Daoy (cell line): ENCODE data around the gene FAM151A. TPM values are rescaled to one million over a fixed set of nuclear protein-coding genes. Genes with fewer than 3 reads are reported as not detected.

Experiments
- DNase-seq: peaks from one replicate; pipeline ENCODE4 v3.0.0-alpha.2; 2015; ENCODE audit warnings: low read depth
- total RNA-seq: library from RNA; depleted of rRNA; stranded (reverse); fragments of >200 nt; shearing (Covaris generic); gene quantifications from 2 replicates; pipeline ENCODE4 v1.2.3, GENCODE V29; 2014; rRNA removed

Gene FAM151A
- total RNA-seq, 1 experiment from 2014 or later, result not detected

GRCh38 chr1:54579337-54579781, 44.0 kb downstream of the FAM151A start:
- DNase-seq, result no peak

GRCh38 chr1:54577612-54578011, 45.7 kb downstream of the FAM151A start:
- DNase-seq, result peak; percentile 23

GRCh38 chr1:54575605-54576290, 47.6 kb downstream of the FAM151A start:
- DNase-seq, result no peak

GRCh38 chr1:54575161-54575560, 48.2 kb downstream of the FAM151A start:
- no peak for DNase-seq

- no peak for DNase-seq
Observed at GRCh38 chr1:54574158-54574778, 49.1 kb downstream of the FAM151A start.

GRCh38 chr1:54572542-54572850, 50.8 kb downstream of the FAM151A start:
- no peak for DNase-seq

- DNase-seq, result peak; percentile 28
Observed at GRCh38 chr1:54571803-54572541, 51.4 kb downstream of the FAM151A start.

- no peak for DNase-seq
Observed at GRCh38 chr1:54571326-54571725, 52.0 kb downstream of the FAM151A start.

GRCh38 chr1:54570161-54570560, 53.2 kb downstream of the FAM151A start:
- DNase-seq, result no peak

- peak; percentile 29 for DNase-seq
Observed at GRCh38 chr1:54569339-54569738, 54.0 kb downstream of the FAM151A start.

- no peak for DNase-seq
Observed at GRCh38 chr1:54567961-54568360, 55.4 kb downstream of the FAM151A start.

- no peak for DNase-seq
Observed at GRCh38 chr1:54566438-54567141, 56.7 kb downstream of the FAM151A start.

GRCh38 chr1:54565113-54565501, 58.2 kb downstream of the FAM151A start:
- DNase-seq, result no peak

GRCh38 chr1:54564312-54565112, 58.8 kb downstream of the FAM151A start:
- DNase-seq, result no peak

GRCh38 chr1:54559771-54560231, 63.5 kb downstream of the FAM151A start:
- no peak for DNase-seq

Other genes with a start within 250 kb of the FAM151A start
- 20.8 and 21.2 TPM in 2 replicates for gene SSBP3, start 217.1 kb downstream of the FAM151A start, total RNA-seq
- 1.3 and 1.4 TPM in 2 replicates for gene ACOT11, start 75.3 kb downstream of the FAM151A start, total RNA-seq
- not detected in 2 replicates for gene MROH7, start 18.3 kb upstream of the FAM151A start, total RNA-seq
- 64.8 and 75.8 TPM in 2 replicates for gene TTC4, start 92.3 kb upstream of the FAM151A start, total RNA-seq
- 5.8 and 7.3 TPM in 2 replicates for gene PARS2, start 141.0 kb upstream of the FAM151A start, total RNA-seq
- not detected in 2 replicates for gene TTC22, start 177.8 kb upstream of the FAM151A start, total RNA-seq